Astrocyte of the spinal cord (primary cell): ENCODE data around the gene PRR15.

Experiments used
- DNase-seq: peaks from one replicate; pipeline ENCODE4 v3.0.0; 2011; ENCODE audit warnings: low read depth, low spot score
- H3K4me3 ChIP-seq: 2 replicates; pipeline ENCODE4 v1.5.1; 2011; ENCODE audit warnings: low read depth, mild to moderate bottlenecking, low read length, moderate library complexity
- in situ Hi-C: cut with HindIII; loops from 2 replicates; pipeline ENCODE4 v1.10.0; 2017; ENCODE audit warnings: low sequenced_read_pairs
- TF ChIP-seq, protein P1 (sequence below): IDR thresholded peaks from 2 replicates; pipeline ENCODE4 v1.5.1; 2012; ENCODE audit warnings: low read depth, mild to moderate bottlenecking, low read length, inconsistent platforms

Gene PRR15

DNA sequence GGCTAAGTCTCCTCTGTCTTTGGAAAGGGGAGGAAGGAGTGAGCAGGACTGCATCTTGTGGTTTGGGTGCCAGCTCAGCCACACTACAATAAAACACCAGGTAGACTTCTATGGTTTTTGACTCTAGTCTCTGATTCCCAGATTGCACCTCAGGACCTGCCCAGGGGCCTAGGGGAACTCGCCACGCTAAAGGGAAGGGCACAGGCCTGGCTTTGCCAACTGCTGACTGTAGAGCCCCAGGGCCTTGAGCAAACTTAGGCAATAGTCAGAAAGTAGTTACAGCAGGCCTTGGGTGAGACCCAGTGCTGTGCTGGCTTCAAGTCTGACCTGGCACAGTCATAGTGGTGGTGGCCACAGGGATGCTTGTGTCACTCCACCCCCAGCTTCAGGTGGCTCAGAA lies 24.2 kb upstream of the PRR15 start:
- no peak for DNase-seq
- H3K4me3 ChIP-seq, result no peak overlapping the region
- TF ChIP-seq, protein P1, sequence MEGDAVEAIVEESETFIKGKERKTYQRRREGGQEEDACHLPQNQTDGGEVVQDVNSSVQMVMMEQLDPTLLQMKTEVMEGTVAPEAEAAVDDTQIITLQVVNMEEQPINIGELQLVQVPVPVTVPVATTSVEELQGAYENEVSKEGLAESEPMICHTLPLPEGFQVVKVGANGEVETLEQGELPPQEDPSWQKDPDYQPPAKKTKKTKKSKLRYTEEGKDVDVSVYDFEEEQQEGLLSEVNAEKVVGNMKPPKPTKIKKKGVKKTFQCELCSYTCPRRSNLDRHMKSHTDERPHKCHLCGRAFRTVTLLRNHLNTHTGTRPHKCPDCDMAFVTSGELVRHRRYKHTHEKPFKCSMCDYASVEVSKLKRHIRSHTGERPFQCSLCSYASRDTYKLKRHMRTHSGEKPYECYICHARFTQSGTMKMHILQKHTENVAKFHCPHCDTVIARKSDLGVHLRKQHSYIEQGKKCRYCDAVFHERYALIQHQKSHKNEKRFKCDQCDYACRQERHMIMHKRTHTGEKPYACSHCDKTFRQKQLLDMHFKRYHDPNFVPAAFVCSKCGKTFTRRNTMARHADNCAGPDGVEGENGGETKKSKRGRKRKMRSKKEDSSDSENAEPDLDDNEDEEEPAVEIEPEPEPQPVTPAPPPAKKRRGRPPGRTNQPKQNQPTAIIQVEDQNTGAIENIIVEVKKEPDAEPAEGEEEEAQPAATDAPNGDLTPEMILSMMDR, result no peak
- in situ Hi-C loops, result no loop called here

DNA sequence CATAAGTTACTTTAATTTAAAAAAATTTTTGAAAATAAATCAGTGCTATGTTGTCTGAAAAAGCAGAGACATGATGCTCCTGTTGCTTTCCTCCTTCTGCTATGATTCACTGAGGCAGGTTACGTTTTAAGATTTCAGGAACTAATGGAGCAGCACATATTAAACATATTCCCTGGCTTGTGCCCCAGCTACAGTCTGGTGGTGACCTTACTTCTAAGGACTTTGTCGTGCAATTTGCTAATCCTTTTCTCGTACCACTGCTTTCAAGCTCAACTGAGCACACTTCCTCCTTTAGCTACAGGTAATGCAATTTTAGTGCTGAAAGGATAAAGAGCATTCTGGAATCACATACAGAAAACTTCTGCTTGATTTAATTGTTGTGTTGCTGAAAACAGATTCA lies 16.2 kb upstream of the PRR15 start:
- H3K4me3 ChIP-seq, result no peak overlapping the region
- in situ Hi-C loops, result no loop called here
- DNase-seq, result no peak
- TF ChIP-seq, protein P1, result no peak

DNA sequence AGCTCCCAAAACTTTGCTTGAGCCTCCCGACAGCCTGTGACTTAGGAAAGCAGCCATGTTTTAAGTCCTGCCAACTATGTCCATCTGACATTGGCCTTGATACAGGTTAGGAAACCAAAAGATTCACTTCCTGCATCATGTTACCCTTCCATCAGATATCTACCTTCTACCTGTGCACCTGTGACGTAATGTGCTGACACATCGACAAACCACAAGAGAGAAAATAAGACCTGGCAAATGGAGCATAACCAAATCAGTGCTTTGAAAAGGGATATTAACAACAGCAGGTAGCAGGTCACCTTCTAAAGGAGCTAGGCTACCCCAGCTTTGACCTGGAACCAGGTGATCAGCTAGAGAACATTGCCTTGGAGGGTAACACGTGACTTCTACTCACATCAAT lies 14.8 kb upstream of the PRR15 start:
- DNase-seq, result no peak
- TF ChIP-seq, protein P1, result no peak
- H3K4me3 ChIP-seq, result no peak overlapping the region
- in situ Hi-C loops, result no loop called here

DNA sequence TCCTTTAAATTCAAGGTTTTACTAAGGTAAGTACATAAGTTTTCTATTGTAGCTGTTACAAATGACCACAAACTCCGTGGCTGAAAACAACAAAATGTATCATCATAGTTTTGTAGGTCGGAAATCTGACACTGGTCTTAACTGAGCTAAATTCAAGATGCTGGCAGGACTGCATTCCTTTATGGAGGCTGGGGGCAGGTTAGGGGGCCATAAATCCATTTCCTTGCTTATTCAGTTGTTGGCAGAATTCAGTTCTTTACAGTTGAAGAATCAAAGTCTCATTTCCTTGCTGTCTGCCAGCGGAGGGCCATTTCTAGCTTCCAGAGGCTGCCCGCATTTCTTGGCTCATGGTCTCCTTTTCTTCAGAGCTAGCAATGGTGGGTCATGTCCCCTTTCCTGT lies 11.2 kb upstream of the PRR15 start:
- DNase-seq, result no peak
- no peak overlapping the region for H3K4me3 ChIP-seq
- in situ Hi-C loops, result no loop called here
- TF ChIP-seq, protein P1, result no peak

DNA sequence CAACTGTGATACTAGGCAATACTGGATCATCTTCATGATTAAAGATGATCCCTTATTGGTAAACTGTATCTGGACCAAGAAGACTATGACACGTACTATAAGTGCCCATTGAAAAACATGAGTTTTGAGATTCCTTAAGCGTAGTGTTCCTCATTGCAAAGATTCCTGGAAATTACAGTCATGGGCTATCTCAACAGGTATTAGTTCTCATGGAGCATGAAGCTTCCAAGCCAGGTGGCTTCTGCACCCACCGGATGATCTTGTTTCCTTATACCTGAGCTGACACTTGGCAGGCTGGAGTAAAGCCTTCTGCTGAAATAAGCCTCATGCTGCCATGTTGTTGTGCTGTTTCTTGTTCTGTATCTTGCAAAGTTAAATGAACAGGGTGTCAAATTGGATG lies 8.6 kb upstream of the PRR15 start:
- H3K4me3 ChIP-seq, result no peak overlapping the region
- in situ Hi-C loops, result no loop called here
- DNase-seq, result no peak
- TF ChIP-seq, protein P1, result no peak

DNA sequence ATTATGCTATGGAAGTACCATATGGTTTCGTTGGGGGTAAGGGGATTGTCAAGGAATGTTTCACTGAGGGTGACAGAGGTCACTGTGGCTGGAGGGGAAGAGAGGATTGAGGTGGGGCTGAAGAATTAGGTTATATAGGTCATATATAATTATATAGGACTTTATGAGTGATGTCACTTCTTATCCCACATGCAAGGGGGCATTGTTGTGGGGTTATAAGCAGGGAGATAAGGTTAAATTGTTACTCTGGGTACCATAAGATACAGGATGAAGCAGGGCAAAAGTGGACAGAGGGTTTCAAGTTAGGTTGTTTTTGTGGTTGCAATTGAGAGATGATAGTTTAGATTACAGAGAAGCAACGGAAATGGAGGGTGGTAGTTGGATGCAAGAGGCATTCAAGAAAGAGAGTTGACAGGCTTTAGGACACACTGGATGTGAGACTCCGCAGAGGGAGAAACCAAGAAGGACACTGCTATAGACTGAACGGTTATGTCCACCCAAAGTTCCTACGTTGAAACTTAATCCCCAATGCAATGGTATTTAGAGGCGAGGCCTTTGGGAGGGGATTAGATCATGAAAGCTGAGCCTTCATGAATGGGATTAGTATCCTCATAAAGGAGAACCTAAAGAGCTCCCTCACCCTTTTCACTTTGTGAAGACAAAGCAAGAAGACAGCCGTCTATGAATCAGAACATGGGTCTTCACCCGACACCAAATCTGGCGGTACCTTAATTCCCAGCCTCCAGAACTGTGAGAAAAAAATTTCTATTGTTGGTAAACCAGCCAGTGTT lies 7.0 kb upstream of the PRR15 start:
- in situ Hi-C loops, result no loop called here
- TF ChIP-seq, protein P1, result no peak
- no peak overlapping the region for H3K4me3 ChIP-seq
- DNase-seq, result no peak
